ENCODE measurements around the gene SPEG.

GRCh38 chr2:219511547-219512325 is 77.1 kb downstream of the SPEG start:
- TF ChIP-seq CTCF (IDR thresholded peaks at IDR 0.05; ENCODE audit: insufficient read depth, low read depth, low read length) = no peak
- peak; percentile 41 for TF ChIP-seq EZH2 (IDR thresholded peaks at IDR 0.05; ENCODE audit: insufficient read depth, low read length)
